Measurements from ENCODE around the gene ARF3.
A peak's percentile ranks its signal among the peaks of the same experiment; 100 is the strongest.

Gene ARF3

GRCh38 chr12:48967991-48968390, 10.7 kb upstream of the ARF3 start:
- no peak overlapping the region for H2BK15ac ChIP-seq (ENCODE audit: low read depth, poor library complexity, severe bottlenecking)
- H3K9me3 ChIP-seq (ENCODE audit: control insufficient read depth, low read length), result no peaks in the 10 kb centered on the region
- H2AK5ac ChIP-seq (ENCODE audit: low read length, severe bottlenecking), result no peak overlapping the region
- peak overlapping the region in 1 of 2 experiments; percentile 46 for H3K23ac ChIP-seq (ENCODE audit: low read length in 2 of 2)
- no peak overlapping the region for H3K4ac ChIP-seq (ENCODE audit: low read depth in 1 of 2, low read length in 2 of 2)
- H2BK120ac ChIP-seq (ENCODE audit: low read depth, low read length), result no peak overlapping the region
- no peak for DNase-seq
- H2BK12ac ChIP-seq (ENCODE audit: low read length in 2 of 2), result no peak overlapping the region
- no peak overlapping the region for H2AFZ ChIP-seq (ENCODE audit: low read depth, low read length)
- no peak overlapping the region for H4K91ac ChIP-seq (ENCODE audit: low read length)
- H3K4me1 ChIP-seq (ENCODE audit: control insufficient read depth, insufficient read depth, low read depth, low read length), result peaks cover 33% of the 10 kb centered on the region
- no peak overlapping the region for H4K8ac ChIP-seq (ENCODE audit: low read length)
- no peak overlapping the region for H3K9ac ChIP-seq (ENCODE audit: low read length)
- H3K4me2 ChIP-seq (ENCODE audit: low read length, poor library complexity, severe bottlenecking), result no peak overlapping the region
- H3K18ac ChIP-seq (ENCODE audit: low read depth in 1 of 2, low read length in 2 of 2), result no peak overlapping the region
- no peak overlapping the region for H2BK5ac ChIP-seq (ENCODE audit: low read depth, low read length, poor library complexity, severe bottlenecking)
- no peak overlapping the region for H3K4me3 ChIP-seq (ENCODE audit: insufficient read depth in 1 of 2, low read depth in 1 of 2, low read length in 2 of 2)
- no peak overlapping the region for H3K27ac ChIP-seq (ENCODE audit: low read length, poor library complexity, severe bottlenecking)
- no peaks in the 10 kb centered on the region for H3K36me3 ChIP-seq (ENCODE audit: control insufficient read depth in 1 of 2, insufficient read depth in 2 of 2, low read depth in 1 of 2, low read length in 2 of 2)
- WGBS, result 76% methylated on average over 7 of the region's 7 CpGs
- H3K27me3 ChIP-seq (ENCODE audit: control insufficient read depth in 1 of 2, insufficient read depth in 1 of 2, low read length in 2 of 2), result peaks cover 77 to 79% of the 10 kb centered on the region in 2 experiments
- no peaks in the 10 kb centered on the region for H3K79me1 ChIP-seq (replicated peaks; ENCODE audit: low read length, poor library complexity, severe bottlenecking)
- peak overlapping the region in 1 of 2 experiments; percentile 38 for H3K14ac ChIP-seq (ENCODE audit: low read length in 2 of 2)

DNA sequence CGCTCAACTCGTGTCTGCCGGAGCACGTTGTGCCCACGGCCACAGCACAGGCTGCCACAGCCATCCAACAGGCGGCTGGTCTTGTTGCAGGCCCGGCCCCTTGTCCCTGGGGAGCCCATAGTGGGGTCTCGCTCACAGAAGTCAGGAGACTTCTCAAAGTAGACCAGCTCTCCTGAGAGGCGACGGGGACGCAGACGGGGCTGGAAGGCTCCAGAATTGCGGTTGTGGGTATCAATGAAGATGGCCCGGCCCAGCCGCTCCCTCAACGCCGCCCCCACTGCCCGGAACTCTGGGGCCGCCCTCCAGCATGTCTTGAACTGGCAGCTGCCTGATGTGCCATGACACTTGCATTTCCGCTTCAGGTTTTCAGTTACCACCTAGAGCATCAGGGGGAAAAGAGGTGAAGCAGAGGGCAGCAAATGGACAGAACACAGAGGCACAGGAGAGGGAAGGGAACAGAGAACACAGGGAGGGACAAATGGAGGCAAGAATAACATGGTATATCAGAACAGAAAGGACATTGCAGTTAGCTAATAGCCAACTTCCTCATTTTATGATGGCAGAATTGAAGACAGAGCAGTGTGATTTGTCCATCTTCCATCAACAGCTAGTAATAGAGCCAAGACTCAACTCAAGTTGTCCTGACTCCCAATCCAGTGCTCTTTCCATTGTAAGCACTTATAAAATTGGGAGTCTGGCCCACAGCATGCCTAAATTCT, 9.0 kb upstream of the ARF3 start:
- no peak overlapping the region for H3K4me2 ChIP-seq (ENCODE audit: low read length, poor library complexity, severe bottlenecking)
- H3K4me3 ChIP-seq (ENCODE audit: insufficient read depth in 1 of 2, low read depth in 1 of 2, low read length in 2 of 2), result no peak overlapping the region
- WGBS, result 82% methylated on average over 20 of the region's 20 CpGs
- H3K4ac ChIP-seq (ENCODE audit: low read depth in 1 of 2, low read length in 2 of 2), result no peak overlapping the region
- H2AK5ac ChIP-seq (ENCODE audit: low read length, severe bottlenecking), result no peak overlapping the region
- no peak overlapping the region for H3K9ac ChIP-seq (ENCODE audit: low read length)
- no peak overlapping the region for H3K18ac ChIP-seq (ENCODE audit: low read depth in 1 of 2, low read length in 2 of 2)
- no peak overlapping the region for H2BK5ac ChIP-seq (ENCODE audit: low read depth, low read length, poor library complexity, severe bottlenecking)
- no peak overlapping the region for H2BK120ac ChIP-seq (ENCODE audit: low read depth, low read length)
- H2BK12ac ChIP-seq (ENCODE audit: low read length in 2 of 2), result no peak overlapping the region
- no peaks in the 10 kb centered on the region for H3K36me3 ChIP-seq (ENCODE audit: control insufficient read depth in 1 of 2, insufficient read depth in 2 of 2, low read depth in 1 of 2, low read length in 2 of 2)
- DNase-seq, result no peak
- H4K8ac ChIP-seq (ENCODE audit: low read length), result no peak overlapping the region
- no peaks in the 10 kb centered on the region for H3K9me3 ChIP-seq (ENCODE audit: control insufficient read depth, low read length)
- H4K91ac ChIP-seq (ENCODE audit: low read length), result peak overlapping the region; percentile 44
- no peak overlapping the region for H2AFZ ChIP-seq (ENCODE audit: low read depth, low read length)
- H3K27me3 ChIP-seq (ENCODE audit: control insufficient read depth in 1 of 2, insufficient read depth in 1 of 2, low read length in 2 of 2), result peaks cover 63 to 68% of the 10 kb centered on the region in 2 experiments
- H3K27ac ChIP-seq (ENCODE audit: low read length, poor library complexity, severe bottlenecking), result no peak overlapping the region
- no peaks in the 10 kb centered on the region for H3K79me1 ChIP-seq (replicated peaks; ENCODE audit: low read length, poor library complexity, severe bottlenecking)
- no peak overlapping the region for H2BK15ac ChIP-seq (ENCODE audit: low read depth, poor library complexity, severe bottlenecking)
- no peak overlapping the region for H3K23ac ChIP-seq (ENCODE audit: low read length in 2 of 2)
- peaks cover 19% of the 10 kb centered on the region for H3K4me1 ChIP-seq (ENCODE audit: control insufficient read depth, insufficient read depth, low read depth, low read length)
- no peak overlapping the region for H3K14ac ChIP-seq (ENCODE audit: low read length in 2 of 2)

DNA sequence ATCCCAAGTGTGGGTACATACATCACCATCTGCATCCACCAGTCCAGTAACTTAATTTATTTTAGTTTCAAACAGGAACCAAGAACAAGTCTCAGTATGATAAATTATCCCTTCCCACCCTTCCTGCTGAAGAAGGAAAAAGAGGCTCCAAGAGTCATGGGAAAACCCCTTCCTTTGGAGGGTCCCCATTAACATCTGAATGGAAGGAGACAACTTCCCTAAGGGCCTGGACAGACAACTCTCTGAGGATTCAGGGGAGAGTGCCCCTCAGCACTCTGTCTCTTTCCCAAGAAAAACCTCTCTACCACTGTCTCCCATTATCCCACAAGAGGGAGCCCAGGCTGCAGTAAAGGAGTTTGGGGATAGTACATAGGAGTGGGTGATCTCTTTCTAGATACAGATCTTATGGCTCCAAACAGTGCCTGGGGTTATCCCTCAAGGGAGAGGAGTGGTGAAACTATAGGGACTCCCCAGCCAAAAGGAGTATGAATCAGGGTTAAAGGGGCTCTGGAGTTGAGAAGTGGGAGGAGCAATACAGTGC, 8.1 kb upstream of the ARF3 start:
- Histone ChIP-seq H3K79me1 (replicated peaks; ENCODE audit: low read length, poor library complexity, severe bottlenecking) (no peaks in the 10 kb centered on the region), H2AK5ac (ENCODE audit: low read length, severe bottlenecking) (no peak overlapping the region), H3K4ac (ENCODE audit: low read depth in 1 of 2, low read length in 2 of 2) (no peak overlapping the region), H2BK15ac (ENCODE audit: low read depth, poor library complexity, severe bottlenecking) (no peak overlapping the region), H2BK5ac (ENCODE audit: low read depth, low read length, poor library complexity, severe bottlenecking) (no peak overlapping the region), H3K27ac (ENCODE audit: low read length, poor library complexity, severe bottlenecking) (no peak overlapping the region), H4K91ac (ENCODE audit: low read length) (no peak overlapping the region), H3K27me3 (ENCODE audit: control insufficient read depth in 1 of 2, insufficient read depth in 1 of 2, low read length in 2 of 2) (peaks cover 63% of the 10 kb centered on the region in 2 experiments), H3K4me2 (ENCODE audit: low read length, poor library complexity, severe bottlenecking) (no peak overlapping the region), H3K9me3 (ENCODE audit: control insufficient read depth, low read length) (no peaks in the 10 kb centered on the region), H3K14ac (ENCODE audit: low read length in 2 of 2) (no peak overlapping the region), H2BK12ac (ENCODE audit: low read length in 2 of 2) (no peak overlapping the region), H3K36me3 (ENCODE audit: control insufficient read depth in 1 of 2, insufficient read depth in 2 of 2, low read depth in 1 of 2, low read length in 2 of 2) (no peaks in the 10 kb centered on the region), H4K8ac (ENCODE audit: low read length) (no peak overlapping the region), H3K18ac (ENCODE audit: low read depth in 1 of 2, low read length in 2 of 2) (no peak overlapping the region), H3K23ac (ENCODE audit: low read length in 2 of 2) (no peak overlapping the region), H3K4me3 (ENCODE audit: insufficient read depth in 1 of 2, low read depth in 1 of 2, low read length in 2 of 2) (no peak overlapping the region), H2AFZ (ENCODE audit: low read depth, low read length) (no peak overlapping the region), H3K4me1 (ENCODE audit: control insufficient read depth, insufficient read depth, low read depth, low read length) (peaks cover 19% of the 10 kb centered on the region), H3K9ac (ENCODE audit: low read length) (no peak overlapping the region), H2BK120ac (ENCODE audit: low read depth, low read length) (no peak overlapping the region)
- DNase-seq, result peak; percentile 48

GRCh38 chr12:48961801-48962200, 4.5 kb upstream of the ARF3 start:
- no peak overlapping the region for H3K4ac ChIP-seq (ENCODE audit: low read depth in 1 of 2, low read length in 2 of 2)
- peaks cover 34% of the 10 kb centered on the region in 2 experiments for H3K27me3 ChIP-seq (ENCODE audit: control insufficient read depth in 1 of 2, insufficient read depth in 1 of 2, low read length in 2 of 2)
- H3K79me1 ChIP-seq (replicated peaks; ENCODE audit: low read length, poor library complexity, severe bottlenecking), result no peaks in the 10 kb centered on the region
- no peak overlapping the region for H2AK5ac ChIP-seq (ENCODE audit: low read length, severe bottlenecking)
- no peak overlapping the region for H3K18ac ChIP-seq (ENCODE audit: low read depth in 1 of 2, low read length in 2 of 2)
- no peaks in the 10 kb centered on the region for H3K9me3 ChIP-seq (ENCODE audit: control insufficient read depth, low read length)
- no peak overlapping the region for H2BK5ac ChIP-seq (ENCODE audit: low read depth, low read length, poor library complexity, severe bottlenecking)
- H4K91ac ChIP-seq (ENCODE audit: low read length), result no peak overlapping the region
- H2BK15ac ChIP-seq (ENCODE audit: low read depth, poor library complexity, severe bottlenecking), result no peak overlapping the region
- H3K36me3 ChIP-seq (ENCODE audit: control insufficient read depth in 1 of 2, insufficient read depth in 2 of 2, low read depth in 1 of 2, low read length in 2 of 2), result no peaks in the 10 kb centered on the region
- no peak overlapping the region for H3K27ac ChIP-seq (ENCODE audit: low read length, poor library complexity, severe bottlenecking)
- H3K9ac ChIP-seq (ENCODE audit: low read length), result no peak overlapping the region
- H4K8ac ChIP-seq (ENCODE audit: low read length), result no peak overlapping the region
- no peak overlapping the region for H2BK120ac ChIP-seq (ENCODE audit: low read depth, low read length)
- no peak for DNase-seq
- H2AFZ ChIP-seq (ENCODE audit: low read depth, low read length), result no peak overlapping the region
- H3K14ac ChIP-seq (ENCODE audit: low read length in 2 of 2), result no peak overlapping the region
- no peak overlapping the region for H3K4me2 ChIP-seq (ENCODE audit: low read length, poor library complexity, severe bottlenecking)
- H2BK12ac ChIP-seq (ENCODE audit: low read length in 2 of 2), result no peak overlapping the region
- H3K4me1 ChIP-seq (ENCODE audit: control insufficient read depth, insufficient read depth, low read depth, low read length), result peaks cover 3% of the 10 kb centered on the region
- H3K23ac ChIP-seq (ENCODE audit: low read length in 2 of 2), result no peak overlapping the region
- no peak overlapping the region for H3K4me3 ChIP-seq (ENCODE audit: insufficient read depth in 1 of 2, low read depth in 1 of 2, low read length in 2 of 2)
